GM23338 (cell line): ENCODE data around the gene CAPN15. TPM values are rescaled to one million over a fixed set of nuclear protein-coding genes. Genes with fewer than 3 reads are reported as not detected.

ENCODE experiments used
- ATAC-seq: fragments of 200-7000 bp; cut with Tn5 transposase; 3 replicates; pipeline ENCODE4 v1.9.1; 2020
- DNase-seq: peaks from one replicate; pipeline ENCODE4 v3.0.0-alpha.2; 2015; ENCODE audit warnings: low spot score
- H2AFZ ChIP-seq: fragments of 200-600 bp; sonication (generic); 2 replicates; pipeline ENCODE4 v1.8.0; 2016; ENCODE audit warnings: antibody characterized with exemption, mild to moderate bottlenecking, moderate library complexity
- H3F3A ChIP-seq: fragments of 200-600 bp; sonication (generic); replicated peaks from 2 replicates; pipeline ENCODE4 v1.8.0; 2017; ENCODE audit warnings: antibody characterized with exemption, mixed run types, low read depth
- H3K27ac ChIP-seq: fragments of 200-600 bp; sonication (generic); 2 replicates; pipeline ENCODE4 v1.6.1; 2016; ENCODE audit warnings: low read depth
- H3K27me3 ChIP-seq: fragments of 200-600 bp; sonication (generic); 2 replicates; pipeline ENCODE4 v1.8.0; 2016; ENCODE audit warnings: mild to moderate bottlenecking, mixed run types, moderate library complexity; ENCODE audit not compliant: insufficient read depth
- H3K36me3 ChIP-seq: fragments of 200-600 bp; sonication (generic); 2 replicates; pipeline ENCODE4 v1.8.0; 2016; ENCODE audit warnings: mild to moderate bottlenecking; ENCODE audit not compliant: insufficient read depth
- H3K4me1 ChIP-seq: fragments of 200-600 bp; sonication (generic); 2 replicates; pipeline ENCODE4 v1.8.0; 2016; ENCODE audit warnings: mild to moderate bottlenecking, moderate library complexity; ENCODE audit not compliant: insufficient read depth
- H3K4me2 ChIP-seq: fragments of 200-600 bp; sonication (generic); 2 replicates; pipeline ENCODE4 v1.7.1; 2017; ENCODE audit warnings: mixed run types
- H3K4me3 ChIP-seq: fragments of 200-600 bp; sonication (generic); 2 replicates; pipeline ENCODE4 v1.6.1; 2016; ENCODE audit warnings: mixed run types
- H3K79me2 ChIP-seq: fragments of 200-600 bp; sonication (generic); replicated peaks from 2 replicates; pipeline ENCODE4 v1.8.0; 2017; ENCODE audit warnings: mild to moderate bottlenecking; ENCODE audit not compliant: insufficient read depth
- H3K9me2 ChIP-seq: fragments of 200-600 bp; sonication (generic); 2 replicates; pipeline ENCODE4 v1.8.0; 2017; ENCODE audit not compliant: insufficient read depth
- H4K20me1 ChIP-seq: fragments of 200-600 bp; sonication (generic); replicated peaks from 2 replicates; pipeline ENCODE4 v1.8.0; 2017; ENCODE audit warnings: mild to moderate bottlenecking; ENCODE audit not compliant: insufficient read depth
- H3K27ac Mint-ChIP-seq: 2 replicates; pipeline ENCODE4 v1.8.0; 2020; ENCODE audit warnings: inconsistent platforms, mild to moderate bottlenecking, moderate library complexity, mixed read lengths
- H3K27me3 Mint-ChIP-seq: 3 replicates; pipeline ENCODE4 v1.8.0; 2022; ENCODE audit warnings: low read depth, mild to moderate bottlenecking, moderate library complexity, mixed read lengths, inconsistent platforms; ENCODE audit not compliant: insufficient read depth, poor library complexity
- H3K36me3 Mint-ChIP-seq: 3 replicates; pipeline ENCODE4 v1.8.0; 2021; ENCODE audit warnings: low read depth, mild to moderate bottlenecking, inconsistent platforms, moderate library complexity, mixed read lengths
- H3K4me1 Mint-ChIP-seq: 3 replicates; pipeline ENCODE4 v1.8.0; 2020; ENCODE audit warnings: mild to moderate bottlenecking, inconsistent platforms, mixed read lengths
- H3K4me3 Mint-ChIP-seq: 3 replicates; pipeline ENCODE4 v1.8.0; 2021; ENCODE audit warnings: moderate library complexity, mild to moderate bottlenecking, inconsistent platforms, mixed read lengths
- H3K9me3 Mint-ChIP-seq: 3 replicates; pipeline ENCODE4 v1.8.0; 2020; ENCODE audit warnings: moderate library complexity, mild to moderate bottlenecking, inconsistent platforms, mixed read lengths
- CREB1 ChIP-seq: fragments of 250-450 bp; sonication (Bioruptor Pico); IDR thresholded peaks from 2 replicates; pipeline ENCODE4 v1.5.0; 2020; ENCODE audit warnings: low read depth, mild to moderate bottlenecking, moderate library complexity
- EZH2 ChIP-seq: fragments of 200-600 bp; sonication (generic); IDR thresholded peaks from one replicate; pipeline ENCODE4 v1.8.0; 2017; ENCODE audit warnings: antibody characterized with exemption, mild to moderate bottlenecking, low read depth; ENCODE audit not compliant: unreplicated experiment
- EZH2phosphoT487 ChIP-seq: fragments of 200-600 bp; sonication (generic); IDR thresholded peaks from one replicate; pipeline ENCODE4 v1.8.1; 2018; ENCODE audit warnings: antibody characterized with exemption; ENCODE audit not compliant: unreplicated experiment
- JUNB ChIP-seq: IDR thresholded peaks from one replicate; pipeline ENCODE4 v1.6.1; 2016; ENCODE audit warnings: antibody characterized with exemption; ENCODE audit not compliant: unreplicated experiment
- NANOG ChIP-seq: IDR thresholded peaks from 2 replicates; pipeline ENCODE4 v1.6.1; 2016; ENCODE audit warnings: antibody characterized with exemption, borderline replicate concordance
- POLR2AphosphoS5 ChIP-seq: IDR thresholded peaks from 2 replicates; pipeline ENCODE4 v1.6.1; 2016; ENCODE audit warnings: antibody characterized with exemption, low read depth
- STAT1 ChIP-seq: IDR thresholded peaks from one replicate; pipeline ENCODE4 v1.6.1; 2016; ENCODE audit warnings: antibody characterized with exemption; ENCODE audit not compliant: unreplicated experiment
- ZNF114 ChIP-seq: fragments of 250-450 bp; sonication (Bioruptor Pico); IDR thresholded peaks from 2 replicates; pipeline ENCODE4 v1.5.0; 2020; ENCODE audit warnings: mild to moderate bottlenecking, moderate library complexity
- ZNF331 ChIP-seq: fragments of 250-450 bp; sonication (Bioruptor Pico); IDR thresholded peaks from 2 replicates; pipeline ENCODE4 v1.5.0; 2020; ENCODE audit warnings: low read depth, mild to moderate bottlenecking, moderate library complexity
- polyA plus RNA-seq: library from polyadenylated mRNA; unstranded; fragments of >200 nt; fragmentation: Nextera tagmentation; extraction: Ambion mirVana; gene quantifications from 2 replicates; pipeline ENCODE4 v1.2.1, GENCODE V29; 2016
- total RNA-seq: library from RNA; depleted of rRNA; stranded (reverse); fragments of >200 nt; shearing (Covaris generic); gene quantifications from 2 replicates; pipeline ENCODE4 v1.2.3, GENCODE V29; 2014
- TF ChIP-seq, protein P1 (sequence below), 2 experiments: fragments of 200-600 bp in 1 of 2; sonication (generic) in 1 of 2; conservative IDR thresholded peaks; 2 replicates each; pipeline versions ENCODE4 v1.5.1 to v1.6.1; 2016 to 2017; ENCODE audit warnings: antibody characterized with exemption in 2 of 2, low read depth in 2 of 2, mild to moderate bottlenecking in 2 of 2, moderate library complexity in 1 of 2
- TF ChIP-seq, protein P2 (sequence below): fragments of 250-450 bp; sonication (Bioruptor Pico); IDR thresholded peaks from 2 replicates; pipeline ENCODE4 v1.5.0; 2020; ENCODE audit warnings: mild to moderate bottlenecking, moderate library complexity
- TF ChIP-seq, protein P3 (sequence below): IDR thresholded peaks from one replicate; pipeline ENCODE4 v1.6.1; 2018; ENCODE audit warnings: antibody characterized with exemption; ENCODE audit not compliant: unreplicated experiment
- TF ChIP-seq, protein P4 (sequence below): IDR thresholded peaks from 2 replicates; pipeline ENCODE4 v1.6.1; 2016; ENCODE audit warnings: antibody characterized with exemption

CAPN15 gene
- total and polyA plus RNA-seq, 2 experiments from 2014 or later, result 27.3 to 164 TPM

DNA sequence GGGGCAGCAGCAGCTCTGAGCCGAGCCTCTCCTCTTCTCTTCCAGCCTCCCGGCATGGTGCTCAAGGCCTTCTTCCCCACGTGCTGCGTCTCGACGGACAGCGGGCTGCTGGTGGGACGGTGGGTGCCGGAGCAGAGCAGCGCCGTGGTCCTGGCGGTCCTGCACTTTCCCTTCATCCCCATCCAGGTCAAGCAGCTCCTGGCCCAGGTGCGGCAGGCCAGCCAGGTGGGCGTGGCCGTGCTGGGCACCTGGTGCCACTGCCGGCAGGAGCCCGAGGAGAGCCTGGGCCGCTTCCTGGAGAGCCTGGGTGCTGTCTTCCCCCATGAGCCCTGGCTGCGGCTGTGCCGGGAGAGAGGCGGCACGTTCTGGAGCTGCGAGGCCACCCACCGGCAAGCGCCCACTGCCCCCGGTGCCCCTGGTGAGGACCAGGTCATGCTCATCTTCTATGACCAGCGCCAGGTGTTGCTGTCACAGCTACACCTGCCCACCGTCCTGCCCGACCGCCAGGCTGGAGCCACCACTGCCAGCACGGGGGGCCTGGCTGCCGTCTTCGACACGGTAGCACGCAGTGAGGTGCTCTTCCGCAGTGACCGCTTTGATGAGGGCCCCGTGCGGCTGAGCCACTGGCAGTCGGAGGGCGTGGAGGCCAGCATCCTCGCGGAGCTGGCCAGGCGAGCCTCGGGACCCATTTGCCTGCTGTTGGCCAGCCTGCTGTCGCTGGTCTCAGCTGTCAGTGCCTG, 46.7 kb downstream of the CAPN15 start:
- H3K36me3 ChIP-seq, result no peaks in the 10 kb centered on the region
- Mint-ChIP-seq H3K4me3 (no peak overlapping the region; the same call in 2 of the 3 replicates), H3K27ac (no peak overlapping the region), H3K27me3 (peaks cover 6% of the 10 kb centered on the region), H3K9me3 (no peaks in the 10 kb centered on the region), H3K36me3 (no peaks in the 10 kb centered on the region; the same call in 2 of the 3 replicates), H3K4me1 (peaks cover 10% of the 10 kb centered on the region)
- ATAC-seq (no peak), DNase-seq (no peak)
- TF ChIP-seq, protein P1, sequence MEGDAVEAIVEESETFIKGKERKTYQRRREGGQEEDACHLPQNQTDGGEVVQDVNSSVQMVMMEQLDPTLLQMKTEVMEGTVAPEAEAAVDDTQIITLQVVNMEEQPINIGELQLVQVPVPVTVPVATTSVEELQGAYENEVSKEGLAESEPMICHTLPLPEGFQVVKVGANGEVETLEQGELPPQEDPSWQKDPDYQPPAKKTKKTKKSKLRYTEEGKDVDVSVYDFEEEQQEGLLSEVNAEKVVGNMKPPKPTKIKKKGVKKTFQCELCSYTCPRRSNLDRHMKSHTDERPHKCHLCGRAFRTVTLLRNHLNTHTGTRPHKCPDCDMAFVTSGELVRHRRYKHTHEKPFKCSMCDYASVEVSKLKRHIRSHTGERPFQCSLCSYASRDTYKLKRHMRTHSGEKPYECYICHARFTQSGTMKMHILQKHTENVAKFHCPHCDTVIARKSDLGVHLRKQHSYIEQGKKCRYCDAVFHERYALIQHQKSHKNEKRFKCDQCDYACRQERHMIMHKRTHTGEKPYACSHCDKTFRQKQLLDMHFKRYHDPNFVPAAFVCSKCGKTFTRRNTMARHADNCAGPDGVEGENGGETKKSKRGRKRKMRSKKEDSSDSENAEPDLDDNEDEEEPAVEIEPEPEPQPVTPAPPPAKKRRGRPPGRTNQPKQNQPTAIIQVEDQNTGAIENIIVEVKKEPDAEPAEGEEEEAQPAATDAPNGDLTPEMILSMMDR (conservative IDR thresholded peaks at IDR 0.05; ENCODE audit: low read depth in 2 of 2), result no peak
- TF ChIP-seq, protein P2, sequence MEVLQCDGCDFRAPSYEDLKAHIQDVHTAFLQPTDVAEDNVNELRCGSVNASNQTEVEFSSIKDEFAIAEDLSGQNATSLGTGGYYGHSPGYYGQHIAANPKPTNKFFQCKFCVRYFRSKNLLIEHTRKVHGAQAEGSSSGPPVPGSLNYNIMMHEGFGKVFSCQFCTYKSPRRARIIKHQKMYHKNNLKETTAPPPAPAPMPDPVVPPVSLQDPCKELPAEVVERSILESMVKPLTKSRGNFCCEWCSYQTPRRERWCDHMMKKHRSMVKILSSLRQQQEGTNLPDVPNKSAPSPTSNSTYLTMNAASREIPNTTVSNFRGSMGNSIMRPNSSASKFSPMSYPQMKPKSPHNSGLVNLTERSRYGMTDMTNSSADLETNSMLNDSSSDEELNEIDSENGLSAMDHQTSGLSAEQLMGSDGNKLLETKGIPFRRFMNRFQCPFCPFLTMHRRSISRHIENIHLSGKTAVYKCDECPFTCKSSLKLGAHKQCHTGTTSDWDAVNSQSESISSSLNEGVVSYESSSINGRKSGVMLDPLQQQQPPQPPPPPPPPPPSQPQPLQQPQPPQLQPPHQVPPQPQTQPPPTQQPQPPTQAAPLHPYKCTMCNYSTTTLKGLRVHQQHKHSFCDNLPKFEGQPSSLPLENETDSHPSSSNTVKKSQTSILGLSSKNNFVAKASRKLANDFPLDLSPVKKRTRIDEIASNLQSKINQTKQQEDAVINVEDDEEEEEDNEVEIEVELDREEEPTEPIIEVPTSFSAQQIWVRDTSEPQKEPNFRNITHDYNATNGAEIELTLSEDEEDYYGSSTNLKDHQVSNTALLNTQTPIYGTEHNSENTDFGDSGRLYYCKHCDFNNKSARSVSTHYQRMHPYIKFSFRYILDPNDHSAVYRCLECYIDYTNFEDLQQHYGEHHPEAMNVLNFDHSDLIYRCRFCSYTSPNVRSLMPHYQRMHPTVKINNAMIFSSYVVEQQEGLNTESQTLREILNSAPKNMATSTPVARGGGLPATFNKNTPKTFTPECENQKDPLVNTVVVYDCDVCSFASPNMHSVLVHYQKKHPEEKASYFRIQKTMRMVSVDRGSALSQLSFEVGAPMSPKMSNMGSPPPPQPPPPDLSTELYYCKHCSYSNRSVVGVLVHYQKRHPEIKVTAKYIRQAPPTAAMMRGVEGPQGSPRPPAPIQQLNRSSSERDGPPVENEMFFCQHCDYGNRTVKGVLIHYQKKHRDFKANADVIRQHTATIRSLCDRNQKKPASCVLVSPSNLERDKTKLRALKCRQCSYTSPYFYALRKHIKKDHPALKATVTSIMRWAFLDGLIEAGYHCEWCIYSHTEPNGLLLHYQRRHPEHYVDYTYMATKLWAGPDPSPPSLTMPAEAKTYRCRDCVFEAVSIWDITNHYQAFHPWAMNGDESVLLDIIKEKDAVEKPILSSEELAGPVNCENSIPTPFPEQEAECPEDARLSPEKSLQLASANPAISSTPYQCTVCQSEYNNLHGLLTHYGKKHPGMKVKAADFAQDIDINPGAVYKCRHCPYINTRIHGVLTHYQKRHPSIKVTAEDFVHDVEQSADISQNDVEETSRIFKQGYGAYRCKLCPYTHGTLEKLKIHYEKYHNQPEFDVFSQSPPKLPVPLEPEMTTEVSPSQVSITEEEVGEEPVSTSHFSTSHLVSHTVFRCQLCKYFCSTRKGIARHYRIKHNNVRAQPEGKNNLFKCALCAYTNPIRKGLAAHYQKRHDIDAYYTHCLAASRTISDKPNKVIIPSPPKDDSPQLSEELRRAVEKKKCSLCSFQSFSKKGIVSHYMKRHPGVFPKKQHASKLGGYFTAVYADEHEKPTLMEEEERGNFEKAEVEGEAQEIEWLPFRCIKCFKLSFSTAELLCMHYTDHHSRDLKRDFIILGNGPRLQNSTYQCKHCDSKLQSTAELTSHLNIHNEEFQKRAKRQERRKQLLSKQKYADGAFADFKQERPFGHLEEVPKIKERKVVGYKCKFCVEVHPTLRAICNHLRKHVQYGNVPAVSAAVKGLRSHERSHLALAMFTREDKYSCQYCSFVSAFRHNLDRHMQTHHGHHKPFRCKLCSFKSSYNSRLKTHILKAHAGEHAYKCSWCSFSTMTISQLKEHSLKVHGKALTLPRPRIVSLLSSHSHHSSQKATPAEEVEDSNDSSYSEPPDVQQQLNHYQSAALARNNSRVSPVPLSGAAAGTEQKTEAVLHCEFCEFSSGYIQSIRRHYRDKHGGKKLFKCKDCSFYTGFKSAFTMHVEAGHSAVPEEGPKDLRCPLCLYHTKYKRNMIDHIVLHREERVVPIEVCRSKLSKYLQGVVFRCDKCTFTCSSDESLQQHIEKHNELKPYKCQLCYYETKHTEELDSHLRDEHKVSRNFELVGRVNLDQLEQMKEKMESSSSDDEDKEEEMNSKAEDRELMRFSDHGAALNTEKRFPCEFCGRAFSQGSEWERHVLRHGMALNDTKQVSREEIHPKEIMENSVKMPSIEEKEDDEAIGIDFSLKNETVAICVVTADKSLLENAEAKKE, result no peak
- no peak for TF ChIP-seq CREB1
- TF ChIP-seq JUNB, result no peak
- no peak for TF ChIP-seq STAT1
- TF ChIP-seq, protein P3, sequence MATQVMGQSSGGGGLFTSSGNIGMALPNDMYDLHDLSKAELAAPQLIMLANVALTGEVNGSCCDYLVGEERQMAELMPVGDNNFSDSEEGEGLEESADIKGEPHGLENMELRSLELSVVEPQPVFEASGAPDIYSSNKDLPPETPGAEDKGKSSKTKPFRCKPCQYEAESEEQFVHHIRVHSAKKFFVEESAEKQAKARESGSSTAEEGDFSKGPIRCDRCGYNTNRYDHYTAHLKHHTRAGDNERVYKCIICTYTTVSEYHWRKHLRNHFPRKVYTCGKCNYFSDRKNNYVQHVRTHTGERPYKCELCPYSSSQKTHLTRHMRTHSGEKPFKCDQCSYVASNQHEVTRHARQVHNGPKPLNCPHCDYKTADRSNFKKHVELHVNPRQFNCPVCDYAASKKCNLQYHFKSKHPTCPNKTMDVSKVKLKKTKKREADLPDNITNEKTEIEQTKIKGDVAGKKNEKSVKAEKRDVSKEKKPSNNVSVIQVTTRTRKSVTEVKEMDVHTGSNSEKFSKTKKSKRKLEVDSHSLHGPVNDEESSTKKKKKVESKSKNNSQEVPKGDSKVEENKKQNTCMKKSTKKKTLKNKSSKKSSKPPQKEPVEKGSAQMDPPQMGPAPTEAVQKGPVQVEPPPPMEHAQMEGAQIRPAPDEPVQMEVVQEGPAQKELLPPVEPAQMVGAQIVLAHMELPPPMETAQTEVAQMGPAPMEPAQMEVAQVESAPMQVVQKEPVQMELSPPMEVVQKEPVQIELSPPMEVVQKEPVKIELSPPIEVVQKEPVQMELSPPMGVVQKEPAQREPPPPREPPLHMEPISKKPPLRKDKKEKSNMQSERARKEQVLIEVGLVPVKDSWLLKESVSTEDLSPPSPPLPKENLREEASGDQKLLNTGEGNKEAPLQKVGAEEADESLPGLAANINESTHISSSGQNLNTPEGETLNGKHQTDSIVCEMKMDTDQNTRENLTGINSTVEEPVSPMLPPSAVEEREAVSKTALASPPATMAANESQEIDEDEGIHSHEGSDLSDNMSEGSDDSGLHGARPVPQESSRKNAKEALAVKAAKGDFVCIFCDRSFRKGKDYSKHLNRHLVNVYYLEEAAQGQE, result no peak
- no peak for TF ChIP-seq EZH2
- TF ChIP-seq, protein P4, sequence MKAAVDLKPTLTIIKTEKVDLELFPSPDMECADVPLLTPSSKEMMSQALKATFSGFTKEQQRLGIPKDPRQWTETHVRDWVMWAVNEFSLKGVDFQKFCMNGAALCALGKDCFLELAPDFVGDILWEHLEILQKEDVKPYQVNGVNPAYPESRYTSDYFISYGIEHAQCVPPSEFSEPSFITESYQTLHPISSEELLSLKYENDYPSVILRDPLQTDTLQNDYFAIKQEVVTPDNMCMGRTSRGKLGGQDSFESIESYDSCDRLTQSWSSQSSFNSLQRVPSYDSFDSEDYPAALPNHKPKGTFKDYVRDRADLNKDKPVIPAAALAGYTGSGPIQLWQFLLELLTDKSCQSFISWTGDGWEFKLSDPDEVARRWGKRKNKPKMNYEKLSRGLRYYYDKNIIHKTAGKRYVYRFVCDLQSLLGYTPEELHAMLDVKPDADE, result no peak
- no peak for TF ChIP-seq POLR2AphosphoS5
- no peak for TF ChIP-seq NANOG
- no peak for TF ChIP-seq ZNF114 (CRISPR knock-in tag)
- TF ChIP-seq ZNF331, result no peak
- no peak for TF ChIP-seq EZH2phosphoT487
- H3K27ac ChIP-seq, result no peak overlapping the region
- no peaks in the 10 kb centered on the region for H3K9me2 ChIP-seq
- no peak overlapping the region for H3K4me3 ChIP-seq
- H3K27me3 ChIP-seq, result no peaks in the 10 kb centered on the region
- no peak overlapping the region for H2AFZ ChIP-seq
- peaks cover 11% of the 10 kb centered on the region; the same call in 1 of the 2 replicates for H3F3A ChIP-seq
- H3K4me2 ChIP-seq, result no peak overlapping the region
- H4K20me1 ChIP-seq, result no peaks in the 10 kb centered on the region
- peaks cover 1% of the 10 kb centered on the region for H3K4me1 ChIP-seq
- H3K79me2 ChIP-seq, result peaks cover 8% of the 10 kb centered on the region
